Astrocyte (in vitro differentiated cells and primary cell): ENCODE data around the gene METAP1D.
A peak's percentile ranks its signal among the peaks of the same experiment; 100 is the strongest.

Experiments used
- CTCF ChIP-seq: IDR thresholded peaks from 2 replicates; pipeline ENCODE4 v1.5.1; 2011; ENCODE audit warnings: low read depth, mild to moderate bottlenecking, inconsistent platforms, low read length, moderate library complexity; ENCODE audit not compliant: insufficient read depth
- EZH2 ChIP-seq: IDR thresholded peaks from 2 replicates; pipeline ENCODE4 v1.6.1; 2012; ENCODE audit warnings: mild to moderate bottlenecking, low read length, inconsistent platforms; ENCODE audit not compliant: insufficient read depth

- peak; percentile 85 for TF ChIP-seq CTCF
- no peak for TF ChIP-seq EZH2
Measured at GRCh38 chr2:172103471-172104272, 103.9 kb downstream of the METAP1D start.
